Activated CD8-positive, alpha-beta memory T cell treated with anti-CD3 and anti-CD28 coated beads for 1 hour (primary cell): ENCODE data around the gene LTB4R.
"Not testable (repeated sequence)": the region's sequence is repeated elsewhere in the genome, so short reads cannot be mapped to it uniquely, and the experiment has no call there.

ENCODE experiments used
- DNase-seq, 2 donors: peaks; one replicate each; pipeline ENCODE4 v3.0.0-alpha.2; 2020; ENCODE audit warnings: low read depth in 1 of 2; ENCODE audit errors: extremely low read depth in 1 of 2

Gene LTB4R

GRCh38 chr14:24317141-24317928 is 6.0 kb downstream of the LTB4R start:
- DNase-seq, result no peak

GRCh38 chr14:24321212-24321975 is 10.1 kb downstream of the LTB4R start:
- no peak for DNase-seq

- no peak for DNase-seq
These were observed 11.4 kb downstream of the LTB4R start for GRCh38 chr14:24322672-24323071.

GRCh38 chr14:24323341-24323740 is 12.0 kb downstream of the LTB4R start:
- no peak for DNase-seq

- DNase-seq, result no peak
These were observed 12.7 kb downstream of the LTB4R start for GRCh38 chr14:24324024-24324423.

GRCh38 chr14:24325041-24325530 is 13.8 kb downstream of the LTB4R start:
- DNase-seq, result no peak

GRCh38 chr14:24325963-24326362 is 14.7 kb downstream of the LTB4R start:
- DNase-seq, result no peak

- no peak for DNase-seq
These were observed 16.0 kb downstream of the LTB4R start for GRCh38 chr14:24327303-24327702.

GRCh38 chr14:24327914-24328313 is 16.6 kb downstream of the LTB4R start:
- DNase-seq, result not testable (repeated sequence)

GRCh38 chr14:24329073-24329663 is 17.9 kb downstream of the LTB4R start:
- DNase-seq, result no peak

- peak; percentile 37 to 44 for DNase-seq
These were observed 18.4 kb downstream of the LTB4R start for GRCh38 chr14:24329736-24330135.

- DNase-seq, result no peak
These were observed 19.8 kb downstream of the LTB4R start for GRCh38 chr14:24330973-24331674.

- no peak for DNase-seq
These were observed 20.5 kb downstream of the LTB4R start for GRCh38 chr14:24331731-24332267.

GRCh38 chr14:24332268-24332993 is 21.1 kb downstream of the LTB4R start:
- DNase-seq, result peak; percentile 61 to 75

- DNase-seq, result no peak
These were observed 23.4 kb downstream of the LTB4R start, which contains the start of gene ADCY4 for GRCh38 chr14:24334431-24335291. Gene ADCY4 (minus strand): TSS chr14:24335071. CDS start chr14:24334652, 419 bp downstream.

GRCh38 chr14:24335461-24336171 is 24.3 kb downstream of the LTB4R start:
- DNase-seq, result no peak

GRCh38 chr14:24337144-24337823 is 26.0 kb downstream of the LTB4R start:
- no peak for DNase-seq

GRCh38 chr14:24337824-24338175 is 26.5 kb downstream of the LTB4R start:
- DNase-seq, result no peak
